Ishikawa (cell line): ENCODE results near the gene PRSS38.

Source experiments
- CEBPB ChIP-seq: IDR thresholded peaks from 2 replicates; pipeline ENCODE4 v1.6.1; 2012
- CREB1 ChIP-seq: IDR thresholded peaks from 2 replicates; pipeline ENCODE4 v1.6.1; 2012; ENCODE audit warnings: low read depth
- EGR1 ChIP-seq: IDR thresholded peaks from 2 replicates; pipeline ENCODE4 v1.6.1; 2012
- EP300 ChIP-seq: IDR thresholded peaks from 2 replicates; pipeline ENCODE4 v1.6.1; 2012; ENCODE audit warnings: borderline replicate concordance
- FOXM1 ChIP-seq: IDR thresholded peaks from 2 replicates; pipeline ENCODE4 v1.6.1; 2012; ENCODE audit warnings: low read depth, borderline replicate concordance
- NFIC ChIP-seq: IDR thresholded peaks from 2 replicates; pipeline ENCODE4 v1.6.1; 2012
- RAD21 ChIP-seq: IDR thresholded peaks from 2 replicates; pipeline ENCODE4 v1.6.1; 2012; ENCODE audit warnings: low read depth
- TAF1 ChIP-seq: IDR thresholded peaks from 2 replicates; pipeline ENCODE4 v1.6.1; 2012; ENCODE audit warnings: low read depth, mild to moderate bottlenecking
- TF ChIP-seq, protein P1 (sequence below): IDR thresholded peaks from 2 replicates; pipeline ENCODE4 v1.6.1; 2012; ENCODE audit warnings: low read depth, mild to moderate bottlenecking
- TF ChIP-seq, protein P2 (sequence below): IDR thresholded peaks from 2 replicates; pipeline ENCODE4 v1.6.1; 2012
- TF ChIP-seq, protein P3 (sequence below): IDR thresholded peaks from 2 replicates; pipeline ENCODE4 v1.6.1; 2012

DNA sequence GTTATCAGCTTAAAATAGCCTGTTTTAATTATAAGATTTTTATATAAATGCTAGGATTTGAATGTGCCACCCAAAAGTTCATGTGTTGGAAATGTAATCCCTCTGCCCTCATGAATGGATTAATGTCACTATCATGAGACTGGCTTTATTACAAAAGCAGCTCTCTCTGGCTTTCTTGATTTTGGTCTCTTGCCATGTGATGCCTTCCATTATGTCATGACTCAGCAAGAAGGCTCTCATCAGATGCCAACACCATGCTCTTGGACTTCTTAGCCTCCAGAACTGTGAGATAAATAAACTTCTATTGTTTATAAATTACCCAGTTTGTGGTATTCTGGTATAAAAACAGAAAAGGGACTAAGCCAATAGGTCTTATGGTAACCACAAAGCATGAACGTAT lies 6.9 kb upstream of the PRSS38 start:
- TF ChIP-seq, protein P1, sequence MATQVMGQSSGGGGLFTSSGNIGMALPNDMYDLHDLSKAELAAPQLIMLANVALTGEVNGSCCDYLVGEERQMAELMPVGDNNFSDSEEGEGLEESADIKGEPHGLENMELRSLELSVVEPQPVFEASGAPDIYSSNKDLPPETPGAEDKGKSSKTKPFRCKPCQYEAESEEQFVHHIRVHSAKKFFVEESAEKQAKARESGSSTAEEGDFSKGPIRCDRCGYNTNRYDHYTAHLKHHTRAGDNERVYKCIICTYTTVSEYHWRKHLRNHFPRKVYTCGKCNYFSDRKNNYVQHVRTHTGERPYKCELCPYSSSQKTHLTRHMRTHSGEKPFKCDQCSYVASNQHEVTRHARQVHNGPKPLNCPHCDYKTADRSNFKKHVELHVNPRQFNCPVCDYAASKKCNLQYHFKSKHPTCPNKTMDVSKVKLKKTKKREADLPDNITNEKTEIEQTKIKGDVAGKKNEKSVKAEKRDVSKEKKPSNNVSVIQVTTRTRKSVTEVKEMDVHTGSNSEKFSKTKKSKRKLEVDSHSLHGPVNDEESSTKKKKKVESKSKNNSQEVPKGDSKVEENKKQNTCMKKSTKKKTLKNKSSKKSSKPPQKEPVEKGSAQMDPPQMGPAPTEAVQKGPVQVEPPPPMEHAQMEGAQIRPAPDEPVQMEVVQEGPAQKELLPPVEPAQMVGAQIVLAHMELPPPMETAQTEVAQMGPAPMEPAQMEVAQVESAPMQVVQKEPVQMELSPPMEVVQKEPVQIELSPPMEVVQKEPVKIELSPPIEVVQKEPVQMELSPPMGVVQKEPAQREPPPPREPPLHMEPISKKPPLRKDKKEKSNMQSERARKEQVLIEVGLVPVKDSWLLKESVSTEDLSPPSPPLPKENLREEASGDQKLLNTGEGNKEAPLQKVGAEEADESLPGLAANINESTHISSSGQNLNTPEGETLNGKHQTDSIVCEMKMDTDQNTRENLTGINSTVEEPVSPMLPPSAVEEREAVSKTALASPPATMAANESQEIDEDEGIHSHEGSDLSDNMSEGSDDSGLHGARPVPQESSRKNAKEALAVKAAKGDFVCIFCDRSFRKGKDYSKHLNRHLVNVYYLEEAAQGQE = no peak
- TF ChIP-seq RAD21 (no peak), CEBPB (no peak), TAF1 (no peak), EGR1 (no peak), CREB1 (no peak), EP300 (no peak), FOXM1 (no peak), NFIC (no peak)
- TF ChIP-seq, protein P2, sequence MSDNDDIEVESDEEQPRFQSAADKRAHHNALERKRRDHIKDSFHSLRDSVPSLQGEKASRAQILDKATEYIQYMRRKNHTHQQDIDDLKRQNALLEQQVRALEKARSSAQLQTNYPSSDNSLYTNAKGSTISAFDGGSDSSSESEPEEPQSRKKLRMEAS = no peak
- TF ChIP-seq, protein P3, sequence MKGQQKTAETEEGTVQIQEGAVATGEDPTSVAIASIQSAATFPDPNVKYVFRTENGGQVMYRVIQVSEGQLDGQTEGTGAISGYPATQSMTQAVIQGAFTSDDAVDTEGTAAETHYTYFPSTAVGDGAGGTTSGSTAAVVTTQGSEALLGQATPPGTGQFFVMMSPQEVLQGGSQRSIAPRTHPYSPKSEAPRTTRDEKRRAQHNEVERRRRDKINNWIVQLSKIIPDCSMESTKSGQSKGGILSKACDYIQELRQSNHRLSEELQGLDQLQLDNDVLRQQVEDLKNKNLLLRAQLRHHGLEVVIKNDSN = no peak
